HepG2 (cell line): ENCODE results near the gene KRT1.

Source experiments
- EZH2 ChIP-seq: conservative IDR thresholded peaks from 2 replicates; pipeline ENCODE4 v1.6.1; 2012; ENCODE audit warnings: mild to moderate bottlenecking, low read depth, low read length, moderate library complexity
- GMEB1 ChIP-seq: sonication (generic); formaldehyde crosslinking; IDR thresholded peaks from 2 replicates; pipeline ENCODE4 v1.5.1; 2020; ENCODE audit warnings: missing genetic modification reagents, mild to moderate bottlenecking, borderline replicate concordance
- MED8 ChIP-seq: sonication (generic); formaldehyde crosslinking; IDR thresholded peaks from 2 replicates; pipeline ENCODE4 v1.8.1; 2023; ENCODE audit warnings: mild to moderate bottlenecking, missing genetic modification reagents; ENCODE audit not compliant: insufficient replicate concordance
- RELA ChIP-seq: sonication (generic); formaldehyde crosslinking; IDR thresholded peaks from 2 replicates; pipeline ENCODE4 v1.4.0; 2020; ENCODE audit warnings: missing genetic modification reagents
- RFX1 ChIP-seq: fragments of 450-650 bp; IDR thresholded peaks from 2 replicates; pipeline ENCODE4 v1.6.1; 2017
- ZNF430 ChIP-seq: sonication (generic); formaldehyde crosslinking; IDR thresholded peaks from 2 replicates; pipeline ENCODE4 v1.9.0; 2021; ENCODE audit warnings: mild to moderate bottlenecking, missing genetic modification reagents
- ZNF570 ChIP-seq: sonication (generic); formaldehyde crosslinking; IDR thresholded peaks from 2 replicates; pipeline ENCODE4 v1.4.0; 2020; ENCODE audit warnings: mild to moderate bottlenecking, missing genetic modification reagents, borderline replicate concordance
- ZNF788 ChIP-seq: sonication (generic); formaldehyde crosslinking; IDR thresholded peaks from 2 replicates; pipeline ENCODE4 v1.5.0; 2020; ENCODE audit warnings: mild to moderate bottlenecking, missing genetic modification reagents, borderline replicate concordance
- ZNF792 ChIP-seq: IDR thresholded peaks from 2 replicates; pipeline ENCODE4 v1.6.1; 2016
- TF ChIP-seq, protein P1 (sequence below): sonication (generic); formaldehyde crosslinking; IDR thresholded peaks from 2 replicates; pipeline ENCODE4 v1.5.0; 2020; ENCODE audit warnings: mild to moderate bottlenecking, missing genetic modification reagents, moderate library complexity

DNA sequence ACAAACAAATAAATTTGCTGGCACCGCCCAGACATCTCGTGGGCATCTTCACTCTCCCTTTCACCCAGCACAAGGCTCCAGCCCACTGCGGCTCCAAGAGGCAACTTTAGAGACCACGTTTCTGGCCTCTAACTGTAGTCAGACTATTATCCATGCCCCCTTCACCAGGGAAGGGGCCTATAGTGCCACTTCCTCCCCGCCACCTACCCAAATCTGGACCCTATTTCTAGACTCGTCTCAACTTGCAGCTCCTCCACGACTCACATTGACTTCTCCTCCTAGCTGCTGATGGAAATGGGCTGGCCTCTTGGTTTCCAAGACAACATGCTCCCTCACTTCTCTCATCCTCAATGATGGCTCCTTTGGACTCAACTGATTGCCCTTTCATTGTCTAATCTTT, 12.3 kb downstream of the KRT1 start:
- TF ChIP-seq ZNF792 (CRISPR knock-in tag) (no peak), RFX1 (no peak), ZNF430 (CRISPR knock-in tag) (no peak), EZH2 (no peak), RELA (CRISPR knock-in tag) (no peak), MED8 (CRISPR knock-in tag) (no peak), ZNF570 (CRISPR knock-in tag) (no peak), GMEB1 (CRISPR knock-in tag) (no peak), ZNF788 (CRISPR knock-in tag) (no peak)
- TF ChIP-seq, protein P1, sequence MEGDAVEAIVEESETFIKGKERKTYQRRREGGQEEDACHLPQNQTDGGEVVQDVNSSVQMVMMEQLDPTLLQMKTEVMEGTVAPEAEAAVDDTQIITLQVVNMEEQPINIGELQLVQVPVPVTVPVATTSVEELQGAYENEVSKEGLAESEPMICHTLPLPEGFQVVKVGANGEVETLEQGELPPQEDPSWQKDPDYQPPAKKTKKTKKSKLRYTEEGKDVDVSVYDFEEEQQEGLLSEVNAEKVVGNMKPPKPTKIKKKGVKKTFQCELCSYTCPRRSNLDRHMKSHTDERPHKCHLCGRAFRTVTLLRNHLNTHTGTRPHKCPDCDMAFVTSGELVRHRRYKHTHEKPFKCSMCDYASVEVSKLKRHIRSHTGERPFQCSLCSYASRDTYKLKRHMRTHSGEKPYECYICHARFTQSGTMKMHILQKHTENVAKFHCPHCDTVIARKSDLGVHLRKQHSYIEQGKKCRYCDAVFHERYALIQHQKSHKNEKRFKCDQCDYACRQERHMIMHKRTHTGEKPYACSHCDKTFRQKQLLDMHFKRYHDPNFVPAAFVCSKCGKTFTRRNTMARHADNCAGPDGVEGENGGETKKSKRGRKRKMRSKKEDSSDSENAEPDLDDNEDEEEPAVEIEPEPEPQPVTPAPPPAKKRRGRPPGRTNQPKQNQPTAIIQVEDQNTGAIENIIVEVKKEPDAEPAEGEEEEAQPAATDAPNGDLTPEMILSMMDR (CRISPR knock-in tag) = no peak
